ENCODE measurements around the gene TFPT.

Gene TFPT

DNA sequence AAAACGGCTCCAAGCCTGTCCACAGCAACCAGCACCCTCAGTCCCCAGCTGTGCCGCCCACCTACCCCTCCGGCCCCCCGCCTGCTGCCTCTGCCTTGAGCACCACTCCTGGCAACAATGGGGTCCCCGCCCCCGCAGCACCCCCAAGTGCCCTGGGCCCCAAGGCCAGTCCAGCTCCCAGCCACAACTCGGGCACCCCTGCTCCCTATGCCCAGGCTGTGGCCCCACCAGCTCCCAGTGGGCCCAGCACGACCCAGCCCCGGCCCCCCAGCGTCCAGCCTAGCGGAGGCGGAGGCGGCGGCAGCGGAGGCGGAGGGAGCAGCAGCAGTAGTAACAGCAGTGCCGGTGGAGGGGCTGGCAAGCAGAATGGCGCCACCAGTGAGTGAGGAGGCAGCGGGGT is 32.7 kb upstream of the TFPT start:
- no peak for DNase-seq

DNA sequence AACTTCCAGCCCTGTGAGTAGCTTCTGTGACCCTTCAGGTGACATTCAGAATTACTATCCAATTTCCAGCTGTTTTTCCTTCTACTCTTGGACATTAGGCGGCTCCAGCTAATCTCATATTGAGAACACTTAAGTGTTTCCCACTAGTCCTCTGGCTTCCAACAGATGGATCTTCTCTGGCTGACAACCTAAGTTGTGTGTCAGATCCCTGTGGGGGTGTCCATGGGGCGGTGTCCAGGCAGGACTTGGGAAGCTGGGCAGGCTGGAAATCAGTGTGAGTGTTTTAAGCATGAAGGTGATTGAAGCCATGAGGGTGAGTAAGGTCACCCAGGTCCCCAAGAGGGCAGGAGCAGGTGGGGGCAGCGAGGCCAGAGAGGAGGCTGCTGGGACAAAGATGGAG is 32.2 kb upstream of the TFPT start:
- no peak for DNase-seq

DNA sequence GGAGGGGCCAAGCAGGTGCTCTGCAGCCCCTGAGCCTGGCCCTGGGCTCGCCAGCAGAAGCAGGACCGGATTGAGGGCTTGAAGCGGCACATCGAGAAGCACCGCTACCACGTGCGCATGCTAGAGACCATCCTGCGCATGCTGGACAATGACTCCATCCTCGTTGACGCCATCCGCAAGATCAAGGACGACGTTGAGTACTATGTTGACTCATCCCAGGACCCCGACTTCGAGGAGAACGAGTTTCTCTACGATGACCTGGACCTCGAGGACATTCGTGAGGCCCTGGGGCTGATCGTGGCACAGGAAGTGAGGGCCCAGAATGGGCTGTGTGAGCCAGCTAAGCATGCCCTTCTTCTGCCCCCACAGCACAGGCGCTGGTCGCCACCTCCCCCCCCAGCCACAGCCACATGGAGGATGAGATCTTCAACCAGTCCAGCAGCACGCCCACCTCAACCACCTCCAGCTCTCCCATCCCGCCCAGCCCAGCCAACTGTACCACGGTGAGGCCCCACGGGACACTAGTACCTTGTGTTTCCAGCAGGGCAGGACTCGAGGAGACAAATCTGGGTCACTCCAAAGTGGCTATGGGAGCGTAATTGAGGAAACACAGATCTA is 30.2 kb upstream of the TFPT start:
- DNase-seq, result no peak

DNA sequence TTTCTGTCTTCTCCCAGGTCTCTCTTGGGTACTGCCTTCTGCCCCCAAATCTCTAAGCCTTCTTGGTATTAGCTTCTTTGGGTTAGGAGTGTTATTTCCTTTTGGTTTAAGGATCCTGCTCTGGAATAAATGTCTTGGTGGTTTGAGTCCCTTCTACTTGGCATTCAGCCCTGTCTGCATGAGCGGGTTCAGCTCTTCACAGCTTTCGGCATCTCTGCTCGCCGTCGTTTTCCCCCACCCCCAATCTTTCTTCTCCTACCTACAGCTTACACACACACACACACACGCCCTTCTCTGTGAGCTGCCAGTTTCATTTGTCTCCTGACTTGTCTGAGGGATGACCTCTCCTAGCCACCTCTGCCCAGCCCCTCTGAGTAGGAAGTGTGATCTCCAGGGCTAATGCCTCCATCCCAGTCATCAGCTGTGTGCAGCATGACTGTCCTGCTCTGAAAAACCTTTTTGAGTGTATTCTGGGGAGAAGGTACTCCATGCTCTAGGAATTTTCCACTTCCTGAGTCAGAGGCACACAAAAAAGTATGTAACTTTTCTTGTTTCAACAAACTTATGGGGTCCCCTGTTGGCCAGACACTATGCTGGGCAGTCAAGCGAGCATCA is 26.8 kb upstream of the TFPT start:
- no peak for DNase-seq

DNA sequence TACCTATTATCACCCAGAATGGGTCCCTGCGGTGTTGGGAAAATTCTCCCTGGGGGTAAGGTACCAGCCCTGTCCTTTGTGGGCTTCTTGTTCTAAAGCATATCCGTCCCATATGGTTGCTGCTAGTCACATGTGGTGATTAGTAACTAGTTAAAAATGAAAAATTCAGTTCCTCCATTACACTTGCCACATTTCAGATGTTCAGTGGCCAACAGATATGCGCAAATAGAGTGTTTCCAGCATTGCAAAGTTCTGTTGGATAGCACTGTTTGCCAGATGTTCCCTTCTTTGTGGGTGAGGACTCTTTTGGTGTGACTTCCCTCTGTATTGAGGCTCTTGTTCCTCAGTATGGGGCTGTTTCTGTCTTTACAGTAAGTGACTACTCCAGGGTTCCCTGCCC is 25.9 kb upstream of the TFPT start:
- DNase-seq, result no peak

DNA sequence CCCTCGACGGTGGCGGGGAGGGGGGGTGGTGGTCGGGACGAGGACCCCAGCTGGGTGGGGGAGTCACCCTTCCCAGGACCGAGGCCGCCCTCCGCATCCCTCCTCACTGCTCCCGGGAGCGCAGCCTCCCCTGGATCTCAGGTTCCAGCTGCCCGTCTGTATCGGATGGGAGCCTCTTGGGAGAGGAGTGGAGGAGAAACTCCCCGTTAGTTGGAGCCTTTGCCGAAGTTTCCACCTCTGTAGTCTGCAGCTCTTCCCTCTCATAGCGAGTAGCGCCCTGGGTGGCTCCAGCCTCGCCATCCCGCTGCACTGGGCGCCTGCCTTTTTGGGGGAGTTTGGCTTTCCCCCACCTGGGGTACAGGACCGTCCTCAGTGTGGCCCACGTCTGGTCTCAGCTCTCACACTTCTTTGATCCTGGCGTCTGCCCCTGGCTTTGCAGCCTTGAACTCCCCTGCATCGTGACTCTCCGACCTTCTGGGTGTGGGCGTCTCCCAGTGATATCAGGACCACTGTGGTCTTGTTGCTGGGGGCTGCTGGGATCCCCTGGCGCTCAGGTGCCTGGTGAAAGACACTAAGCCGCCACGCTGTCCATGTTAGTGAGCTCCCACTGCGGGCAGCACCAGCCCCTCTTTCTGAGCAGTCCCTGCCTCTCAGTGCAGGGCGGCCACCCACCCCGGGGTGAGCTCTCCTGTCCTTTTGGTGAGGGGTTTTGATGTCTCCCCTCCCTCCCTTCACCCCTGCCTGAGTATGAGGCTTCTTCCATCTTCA is 23.2 kb upstream of the TFPT start:
- no peak for DNase-seq

DNA sequence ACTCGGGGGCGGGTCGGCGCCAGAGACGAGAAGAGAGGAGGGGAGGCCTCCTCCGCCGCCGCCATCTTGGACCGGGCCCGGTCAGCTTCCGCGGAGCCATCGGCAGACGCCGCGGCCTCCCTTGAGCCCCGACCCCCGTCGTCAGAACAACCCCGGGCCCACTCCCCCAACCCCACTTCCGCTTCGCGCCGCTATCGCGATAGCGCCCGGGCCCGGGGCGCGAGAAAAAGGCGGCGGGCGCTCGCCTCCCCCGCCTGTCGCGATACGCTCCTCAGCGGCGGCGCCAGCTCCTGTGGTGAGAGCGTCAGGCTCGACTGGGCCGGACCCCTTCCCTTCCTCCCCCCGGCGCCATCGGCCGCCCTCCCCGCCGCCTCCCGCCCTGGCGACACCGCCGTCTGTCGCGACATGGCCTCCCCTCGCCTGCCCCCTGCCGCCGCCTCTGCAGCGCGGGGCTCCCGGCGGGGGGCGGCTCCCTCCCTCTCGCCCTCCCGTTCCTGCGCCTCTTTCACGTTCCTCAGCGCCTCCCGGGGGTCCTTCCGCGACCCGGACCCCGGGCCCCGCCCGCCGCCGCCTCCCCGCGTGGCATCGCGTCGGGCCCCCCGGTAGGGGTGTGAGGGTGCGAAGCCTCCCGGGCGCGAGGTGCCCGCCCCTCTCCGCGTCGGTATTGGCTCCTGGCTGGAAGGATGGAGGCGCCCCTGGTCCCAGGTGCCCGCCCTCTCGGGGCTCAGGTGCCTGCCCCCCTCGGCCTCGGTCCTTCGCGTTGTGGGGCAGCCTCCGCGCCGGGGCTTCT is 22.4 kb upstream of the TFPT start, which contains the start of gene CNOT3:
Gene CNOT3, plus strand, starts transcription at position 64 of the 790 bp plus-strand sequence. CDS start 5,217 bp downstream, outside the sequence.
- DNase-seq, result no peak

DNA sequence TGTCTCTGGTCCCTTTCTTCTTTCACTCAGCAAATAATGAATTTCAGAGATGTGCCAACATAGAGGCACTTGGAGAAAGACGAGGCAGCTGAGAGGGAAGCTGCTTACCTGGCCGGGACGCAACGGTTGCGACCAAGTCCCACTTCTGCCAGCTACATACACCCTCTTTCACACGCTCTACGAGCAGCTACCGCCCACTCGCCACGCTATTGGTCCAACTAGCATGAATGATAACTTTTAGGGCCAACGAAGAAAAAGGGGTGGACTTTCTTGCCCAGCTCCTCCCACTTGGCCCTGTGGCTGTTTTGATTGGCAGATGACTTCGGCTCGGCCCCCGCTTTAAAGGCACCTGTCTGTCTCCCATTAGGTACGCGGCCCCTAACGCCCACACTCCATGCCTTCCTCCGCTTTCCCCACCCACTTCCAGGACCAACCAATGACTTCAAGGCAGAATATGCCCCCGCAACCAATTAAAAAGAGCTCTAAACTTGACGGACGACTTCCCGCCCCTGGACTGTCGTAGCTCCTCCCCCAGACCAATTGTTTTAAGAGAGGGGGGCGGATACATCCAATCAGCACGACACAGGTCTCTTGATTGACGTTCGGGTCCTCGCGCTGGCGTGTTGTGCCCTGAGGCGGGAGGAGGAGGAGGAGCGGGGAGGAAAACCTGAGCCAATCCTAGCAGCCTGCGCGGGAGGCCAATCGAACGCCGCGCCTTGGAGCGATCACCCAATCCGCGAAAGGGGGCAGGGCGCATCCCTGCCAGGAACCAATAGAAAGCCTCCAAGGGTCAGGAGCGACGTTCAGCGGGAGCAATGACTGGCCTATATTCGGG is 21.6 kb upstream of the TFPT start:
- DNase-seq, result peak; percentile 100

DNA sequence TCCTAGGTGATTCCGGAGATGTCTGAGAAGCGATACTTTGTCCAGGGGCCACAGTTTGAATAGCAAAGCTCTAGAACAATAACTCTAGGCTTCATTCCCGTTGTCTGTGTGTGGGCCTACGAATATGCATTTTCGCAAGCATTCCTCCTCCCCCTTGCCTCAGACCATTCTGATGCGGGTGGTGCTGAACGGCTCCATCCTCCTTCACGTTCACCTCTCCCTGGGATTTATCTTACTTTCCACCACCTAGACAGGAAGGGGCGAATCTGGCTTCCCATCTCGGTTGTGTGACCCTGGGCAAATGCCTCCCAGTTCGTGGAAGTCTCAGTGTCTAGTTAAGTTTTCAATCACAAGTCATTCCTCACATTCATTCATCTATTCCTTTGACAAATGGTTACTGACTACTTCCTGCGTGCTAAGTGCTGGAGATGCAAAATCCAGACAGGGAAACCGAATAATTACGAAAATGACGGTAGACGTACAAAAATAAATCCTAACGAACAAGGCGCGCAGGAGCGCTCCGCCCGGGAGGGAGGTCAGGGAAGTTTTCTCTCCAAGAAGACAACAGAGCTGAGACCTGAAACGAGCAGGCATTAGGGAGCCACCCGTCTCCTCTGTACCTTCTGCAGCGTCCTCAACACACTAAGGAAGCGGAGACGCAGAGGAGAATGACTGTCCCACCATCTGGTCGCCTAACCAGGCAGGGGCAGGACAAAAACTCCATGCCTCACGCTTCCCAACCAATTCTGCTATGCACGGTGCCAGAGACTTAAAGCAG is 20.8 kb upstream of the TFPT start:
- no peak for DNase-seq

DNA sequence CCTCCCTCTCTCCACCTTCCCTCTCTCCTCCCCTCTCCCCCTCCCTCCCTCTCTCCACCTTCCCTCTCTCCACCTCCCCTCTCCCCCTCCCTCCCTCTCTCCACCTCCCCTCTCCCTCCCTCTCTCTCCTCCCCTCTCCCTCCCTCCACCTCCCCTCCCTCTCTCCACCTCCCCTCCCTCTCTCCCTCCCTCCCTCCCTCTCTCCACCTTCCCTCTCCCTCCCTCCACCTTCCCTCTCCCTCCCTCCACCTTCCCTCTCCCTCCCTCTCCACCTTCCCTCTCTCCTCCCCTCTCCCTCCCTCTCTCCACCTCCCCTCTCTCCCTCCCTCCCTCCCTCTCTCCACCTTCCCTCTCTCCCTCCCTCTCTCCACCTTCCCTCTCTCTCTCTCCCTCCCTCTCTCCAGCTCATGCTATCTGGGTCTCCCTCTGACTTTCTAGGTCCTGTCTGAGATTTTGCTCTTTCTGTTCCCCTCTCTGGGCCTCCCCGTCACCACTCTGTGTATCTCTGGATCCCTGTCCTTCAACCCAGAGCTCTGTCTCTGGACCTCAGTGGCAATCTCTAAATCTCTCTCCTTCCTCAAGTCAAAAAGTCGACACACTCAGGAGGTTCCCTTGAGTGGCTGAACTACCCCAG is 18.6 kb upstream of the TFPT start:
- DNase-seq, result no peak

DNA sequence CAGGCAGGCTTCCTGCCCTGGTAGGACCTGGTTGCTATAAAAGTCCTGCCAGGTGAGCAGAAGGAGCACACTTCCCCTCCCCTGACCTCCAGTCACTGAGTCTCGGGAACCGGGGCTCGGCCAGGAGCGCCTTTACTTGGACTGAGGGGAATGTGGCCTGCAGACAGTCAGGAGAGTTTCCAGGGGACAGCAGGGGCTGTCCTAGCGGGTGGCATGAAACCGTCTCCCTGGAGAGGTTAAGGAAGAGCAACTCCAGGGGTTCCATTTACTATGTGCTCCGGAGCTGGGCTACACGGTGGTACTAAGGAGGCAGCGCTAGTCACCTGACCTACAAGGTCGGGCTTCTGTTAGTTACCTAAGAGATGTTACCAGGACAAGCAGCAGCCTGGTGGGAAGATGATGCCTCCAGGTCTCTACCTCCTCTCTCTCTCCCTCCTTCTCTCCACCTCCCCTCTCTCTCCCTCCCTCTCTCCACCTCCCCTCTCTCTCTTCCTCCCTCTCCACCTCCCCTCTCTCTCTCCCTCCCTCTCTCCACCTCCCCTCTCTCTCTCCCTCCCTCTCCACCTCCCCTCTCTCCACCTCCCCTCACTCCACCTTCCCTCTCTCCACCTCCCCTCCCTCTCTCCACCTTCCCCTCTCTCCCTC is 18.0 kb upstream of the TFPT start:
- DNase-seq, result no peak

DNA sequence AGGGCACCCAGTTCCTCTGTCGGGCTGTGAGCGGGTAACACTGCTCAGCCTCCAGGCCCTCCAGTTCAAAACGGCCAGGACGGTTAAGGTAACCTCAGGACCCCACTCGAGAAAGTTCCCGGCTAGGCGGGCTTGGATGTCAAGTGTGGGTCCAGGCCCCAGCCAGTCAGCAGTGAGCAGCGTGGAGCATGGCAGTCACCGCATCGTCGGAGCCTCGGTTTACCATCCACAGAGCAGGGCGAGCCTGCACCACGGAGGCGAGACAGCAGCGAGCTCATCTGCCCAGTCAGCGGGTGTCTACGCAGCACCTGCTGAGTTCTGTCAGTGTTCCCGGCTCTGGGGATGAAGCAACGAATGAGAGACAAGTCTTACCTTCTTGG is 14.2 kb upstream of the TFPT start:
- DNase-seq, result no peak

DNA sequence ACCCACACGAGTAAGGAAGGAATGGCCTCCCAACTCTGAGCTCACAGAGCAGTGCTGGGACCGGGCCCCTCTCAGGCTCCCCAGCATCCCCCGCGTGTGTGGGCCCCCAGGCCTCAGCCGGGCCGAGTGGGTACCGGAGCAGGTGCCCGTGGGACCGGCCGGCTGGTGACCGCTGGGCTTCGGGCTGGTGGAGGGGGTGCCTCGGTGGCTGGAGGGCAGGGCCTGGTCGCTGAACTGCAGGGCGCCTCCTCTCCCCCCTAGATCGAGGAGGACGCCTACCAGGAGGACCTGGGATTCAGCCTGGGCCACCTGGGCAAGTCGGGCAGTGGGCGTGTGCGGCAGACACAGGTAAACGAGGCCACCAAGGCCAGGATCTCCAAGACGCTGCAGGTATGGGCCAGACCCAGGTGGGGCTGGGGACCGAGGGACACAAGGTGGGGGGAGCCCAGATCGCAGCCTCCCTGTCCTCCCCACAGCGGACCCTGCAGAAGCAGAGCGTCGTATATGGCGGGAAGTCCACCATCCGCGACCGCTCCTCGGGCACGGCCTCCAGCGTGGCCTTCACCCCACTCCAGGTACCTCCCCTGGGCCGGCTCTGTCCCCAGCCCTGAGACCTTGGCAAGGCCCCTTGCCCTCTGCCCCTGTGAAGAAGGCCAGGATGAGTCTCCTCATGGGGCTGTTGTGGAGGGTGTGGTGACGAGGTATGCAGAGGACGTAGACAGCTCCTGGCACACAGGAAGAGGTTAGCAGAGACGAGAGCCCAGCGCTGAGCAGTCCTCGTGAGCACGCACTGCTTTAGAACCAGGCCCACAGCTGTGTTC is 13.5 kb upstream of the TFPT start:
- DNase-seq, result no peak

DNA sequence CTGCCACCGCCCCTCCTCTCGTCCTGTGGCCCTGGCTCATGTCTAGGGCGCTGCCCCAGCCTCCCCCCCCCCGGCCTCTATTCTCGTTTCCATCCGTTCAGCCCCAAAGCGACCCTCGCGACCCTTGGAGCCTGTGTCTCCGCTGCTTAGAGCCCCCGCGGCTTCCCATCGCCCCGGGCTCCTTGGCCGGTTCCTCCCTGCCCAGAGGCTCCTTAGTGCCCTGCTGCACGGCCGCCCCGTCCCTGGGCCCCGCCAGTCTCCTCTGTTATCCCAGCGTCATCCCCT is 12.9 kb upstream of the TFPT start:
- no peak for DNase-seq

DNA sequence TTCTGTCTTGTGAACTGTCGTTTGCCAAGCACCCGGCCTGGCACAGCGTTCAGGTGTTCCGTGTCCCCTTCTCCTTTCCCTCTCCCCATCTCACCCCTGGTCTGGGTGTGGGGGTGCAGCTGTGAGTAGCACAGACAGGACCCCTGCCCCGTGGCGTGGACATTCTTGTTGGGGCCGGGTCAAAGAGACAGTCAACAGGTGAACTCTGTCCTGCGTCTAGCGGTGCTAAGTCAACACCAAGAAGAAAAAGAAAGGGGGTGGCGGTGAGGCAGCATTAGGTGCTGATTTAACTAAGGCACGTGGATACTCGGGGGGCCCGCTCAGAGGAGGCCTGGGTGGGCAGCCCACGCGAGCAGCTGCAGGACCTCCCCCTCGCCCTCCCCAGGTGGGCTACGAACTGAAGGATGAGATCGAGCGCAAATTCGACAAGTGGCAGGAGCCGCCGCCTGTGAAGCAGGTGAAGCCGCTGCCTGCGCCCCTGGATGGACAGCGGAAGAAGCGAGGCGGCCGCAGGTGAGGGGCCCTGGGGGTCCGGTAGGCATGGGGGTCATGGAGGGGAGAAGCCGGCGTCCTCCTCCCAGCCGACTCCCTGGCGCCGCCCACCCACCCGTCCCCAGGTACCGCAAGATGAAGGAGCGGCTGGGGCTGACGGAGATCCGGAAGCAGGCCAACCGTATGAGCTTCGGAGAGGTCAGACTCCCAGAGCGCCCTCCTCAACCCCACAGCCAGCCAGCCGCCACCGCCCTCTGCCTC is 12.4 kb upstream of the TFPT start:
- DNase-seq, result no peak

DNA sequence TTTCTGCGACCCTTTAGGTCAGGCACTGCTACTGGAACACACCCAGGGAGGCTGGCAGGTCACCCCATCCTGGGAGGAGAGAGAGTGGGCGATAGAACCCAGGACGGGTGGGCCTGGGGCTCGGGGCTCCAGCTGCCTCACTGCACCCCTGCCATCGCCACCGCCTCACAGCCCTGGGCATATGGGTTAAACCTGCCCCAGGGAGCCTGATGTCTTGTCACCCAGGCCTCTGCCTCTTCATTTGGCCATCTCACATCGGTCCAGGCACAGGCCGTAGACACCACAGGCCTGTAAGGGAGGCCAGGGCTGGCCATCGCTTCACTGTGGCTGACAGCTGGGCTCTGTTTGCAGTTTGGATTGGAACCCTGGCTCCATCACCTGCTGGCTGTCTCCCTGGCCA is 10.3 kb upstream of the TFPT start:
- DNase-seq, result no peak

DNA sequence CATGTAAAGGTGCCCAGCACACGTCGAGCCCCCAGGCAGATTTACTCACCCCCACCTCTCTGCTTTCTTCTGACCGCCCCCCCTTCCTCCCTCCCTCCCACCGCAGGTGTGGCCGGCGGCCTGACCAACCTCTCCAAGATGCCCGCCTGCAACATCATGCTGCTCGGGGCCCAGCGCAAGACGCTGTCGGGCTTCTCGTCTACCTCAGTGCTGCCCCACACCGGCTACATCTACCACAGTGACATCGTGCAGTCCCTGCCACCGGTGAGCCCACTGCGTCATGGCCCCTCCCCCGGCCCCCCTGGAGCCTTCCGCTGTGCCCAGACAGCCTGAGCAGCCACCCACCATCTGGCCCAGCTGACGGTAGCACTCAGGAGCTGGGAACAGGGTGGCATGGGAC is 8.9 kb upstream of the TFPT start:
- no peak for DNase-seq

DNA sequence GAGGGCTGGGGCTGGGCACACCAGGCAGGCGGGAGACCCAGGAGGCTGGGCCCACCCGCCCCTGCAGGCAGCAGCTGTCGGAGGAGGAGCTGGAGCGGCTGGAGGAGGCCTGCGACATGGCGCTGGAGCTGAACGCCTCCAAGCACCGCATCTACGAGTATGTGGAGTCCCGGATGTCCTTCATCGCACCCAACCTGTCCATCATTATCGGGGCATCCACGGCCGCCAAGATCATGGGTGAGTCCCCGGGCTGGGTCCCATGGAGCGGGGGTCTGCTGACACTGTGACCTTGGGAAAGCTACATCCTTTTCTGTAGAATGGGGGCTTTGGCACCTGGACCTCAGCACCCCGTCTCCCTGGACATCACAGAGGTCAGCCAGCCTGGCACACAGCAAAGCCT is 8.2 kb upstream of the TFPT start:
- DNase-seq, result no peak

DNA sequence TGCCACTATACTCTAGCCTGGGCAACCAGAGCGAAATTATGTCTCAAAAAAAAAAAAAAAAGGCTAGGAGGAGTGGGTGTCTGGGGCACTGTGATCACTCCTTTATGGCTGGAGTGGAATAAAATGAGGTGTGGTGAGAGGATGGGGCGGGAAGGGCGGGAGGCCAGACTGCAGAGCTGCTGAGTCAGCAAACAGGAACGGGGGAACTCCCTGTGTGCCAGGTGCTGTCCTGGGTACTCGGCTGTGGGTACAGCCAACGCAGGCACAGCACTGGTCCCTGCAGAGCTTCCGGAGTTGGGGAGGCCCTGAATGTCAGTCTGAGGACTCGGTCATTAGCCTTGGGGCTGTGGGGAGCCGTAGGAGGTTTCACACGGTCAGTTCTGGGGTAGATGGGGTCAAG is 5.8 kb upstream of the TFPT start:
- no peak for DNase-seq
